HG02885 (cell line): Measurements from ENCODE around the gene MVB12B.

Experiments
- ATAC-seq: cut with Tn5 transposase; IDR thresholded peaks from one replicate; pipeline ENCODE4 v1.9.1; 2021; ENCODE audit warnings: mild to moderate bottlenecking; ENCODE audit not compliant: unreplicated experiment, poor library complexity

MVB12B gene

GRCh38 chr9:126302730-126303129, 23.9 kb upstream of the MVB12B start:
- ATAC-seq: no peak

DNA sequence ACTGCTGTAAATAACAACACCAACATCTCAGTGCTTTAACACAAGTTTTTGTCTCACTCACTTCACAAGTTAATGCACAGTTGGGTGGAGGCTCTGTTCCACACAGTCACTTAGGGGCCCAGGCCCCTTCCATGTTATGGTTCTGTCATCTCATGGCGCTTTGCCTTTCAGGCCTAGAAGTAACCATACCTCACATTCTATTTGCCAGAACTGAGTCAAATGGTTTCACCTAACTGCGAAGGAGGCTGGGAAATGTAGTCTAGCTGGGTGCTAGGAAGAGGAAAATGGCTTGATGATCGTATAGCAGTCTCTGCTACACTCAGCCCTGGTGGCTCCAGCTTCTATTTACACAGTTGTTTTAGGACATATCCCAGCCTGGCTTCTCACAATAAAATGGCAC, 23.1 kb upstream of the MVB12B start:
- ATAC-seq: no peak

DNA sequence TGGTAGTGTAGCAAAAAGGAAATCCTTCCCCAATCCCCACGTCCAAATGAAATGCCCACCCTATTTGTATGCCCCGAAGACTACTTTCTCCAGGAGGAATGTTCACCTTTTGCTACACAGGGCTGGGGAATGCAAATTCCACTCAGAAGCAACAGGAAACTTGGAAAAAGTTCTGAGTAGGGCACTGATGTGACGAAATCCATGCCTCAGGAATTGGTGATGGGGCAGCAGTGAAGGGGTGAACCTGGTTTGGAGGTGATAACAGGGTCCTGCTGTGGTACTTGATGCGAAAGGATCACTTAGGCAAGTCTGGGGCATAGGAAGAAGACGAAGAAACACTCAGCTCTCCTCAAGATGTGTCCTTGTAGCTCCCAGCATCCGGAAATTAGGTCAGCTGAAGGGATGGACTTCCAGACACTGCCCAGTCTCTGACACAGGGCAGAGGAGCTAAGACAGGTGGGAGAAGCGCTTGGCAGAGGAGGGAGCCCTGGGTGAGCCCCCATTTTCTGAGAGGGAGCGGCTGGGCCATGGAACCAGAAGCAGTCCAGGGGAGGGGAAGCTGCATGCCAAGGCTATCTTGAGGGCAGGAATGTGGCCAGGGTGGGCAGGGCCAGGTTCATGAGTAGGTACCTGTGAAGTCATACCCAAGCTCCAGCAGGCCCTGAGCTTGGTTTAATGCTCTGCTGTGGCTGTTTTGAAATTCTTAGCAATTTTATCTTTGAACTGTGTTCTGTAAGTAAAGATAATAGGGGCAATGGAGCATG, 22.2 kb upstream of the MVB12B start:
- ATAC-seq: no peak

GRCh38 chr9:126304971-126305320, 21.7 kb upstream of the MVB12B start:
- ATAC-seq: no peak

GRCh38 chr9:126306071-126306647, 20.5 kb upstream of the MVB12B start:
- no peak for ATAC-seq

DNA sequence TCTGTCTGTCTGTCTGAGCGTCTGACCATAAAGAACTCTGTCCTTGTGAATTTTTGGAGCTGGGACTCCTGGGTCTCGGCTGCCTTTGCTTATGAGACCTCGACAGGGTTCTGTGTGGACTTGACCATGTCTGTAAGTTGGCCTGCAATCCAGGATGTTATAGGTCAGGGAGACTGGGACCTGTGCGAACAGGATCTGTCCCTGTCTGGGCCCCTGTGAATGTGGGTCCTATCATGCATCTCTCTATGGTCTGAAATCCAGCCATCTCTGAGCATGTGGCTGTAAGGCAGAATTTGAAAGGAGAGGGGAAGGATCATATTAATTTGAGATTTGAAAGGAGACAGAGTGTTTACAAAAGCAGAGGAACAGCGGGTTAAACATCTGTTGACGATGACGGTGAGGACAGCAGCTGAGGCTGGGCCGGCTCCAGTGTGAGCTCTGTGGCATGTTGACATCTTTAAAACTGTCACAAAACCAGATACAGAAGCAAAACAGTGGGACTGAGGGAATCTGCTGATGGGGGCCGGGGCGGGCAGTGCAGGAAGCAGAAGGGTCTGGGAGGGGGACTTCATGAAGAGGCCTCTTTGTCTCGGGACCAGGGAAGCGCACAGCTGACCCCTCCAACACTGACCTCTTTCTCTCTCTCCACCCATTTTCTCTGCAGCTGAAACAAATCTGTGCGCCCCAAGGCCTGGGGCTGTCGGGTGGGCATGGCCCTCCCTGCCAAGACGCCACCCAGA, 19.1 kb upstream of the MVB12B start:
- no peak for ATAC-seq

DNA sequence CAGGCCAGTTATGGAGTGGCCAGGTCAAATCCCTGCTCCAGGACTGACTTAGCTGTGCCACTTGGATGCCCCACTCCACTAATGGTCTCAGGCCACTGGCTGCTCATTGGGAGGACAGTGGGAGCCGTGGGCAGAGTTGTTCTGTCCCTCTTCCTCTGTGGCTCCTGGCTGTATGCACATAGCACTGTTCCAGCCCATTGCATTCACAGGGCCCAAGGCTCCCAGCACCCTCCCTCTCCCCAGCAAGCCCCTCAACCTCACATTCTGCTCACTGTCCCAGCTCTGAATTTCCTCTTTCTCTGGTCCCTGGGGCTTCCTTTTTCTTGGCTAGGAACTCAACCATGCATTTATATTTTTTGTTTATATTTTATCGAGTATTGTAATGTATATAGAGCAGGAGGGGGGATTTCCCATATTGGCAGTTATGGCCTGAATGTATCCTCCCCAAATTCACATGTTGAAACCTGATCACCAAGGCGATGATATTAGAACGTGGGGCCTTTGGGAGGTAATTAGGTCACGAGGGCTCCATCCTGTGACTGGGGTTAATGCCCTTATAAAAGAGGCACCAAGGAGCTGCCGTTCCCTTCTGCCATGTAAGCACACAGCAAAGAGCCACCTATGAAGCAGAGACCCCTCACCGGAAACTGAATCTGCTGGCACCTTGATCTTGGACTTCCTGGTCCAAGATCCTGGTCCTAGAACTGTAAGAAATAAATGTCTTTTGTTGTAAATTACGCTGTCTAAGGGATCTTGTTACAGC, 17.0 kb upstream of the MVB12B start:
- no peak for ATAC-seq

DNA sequence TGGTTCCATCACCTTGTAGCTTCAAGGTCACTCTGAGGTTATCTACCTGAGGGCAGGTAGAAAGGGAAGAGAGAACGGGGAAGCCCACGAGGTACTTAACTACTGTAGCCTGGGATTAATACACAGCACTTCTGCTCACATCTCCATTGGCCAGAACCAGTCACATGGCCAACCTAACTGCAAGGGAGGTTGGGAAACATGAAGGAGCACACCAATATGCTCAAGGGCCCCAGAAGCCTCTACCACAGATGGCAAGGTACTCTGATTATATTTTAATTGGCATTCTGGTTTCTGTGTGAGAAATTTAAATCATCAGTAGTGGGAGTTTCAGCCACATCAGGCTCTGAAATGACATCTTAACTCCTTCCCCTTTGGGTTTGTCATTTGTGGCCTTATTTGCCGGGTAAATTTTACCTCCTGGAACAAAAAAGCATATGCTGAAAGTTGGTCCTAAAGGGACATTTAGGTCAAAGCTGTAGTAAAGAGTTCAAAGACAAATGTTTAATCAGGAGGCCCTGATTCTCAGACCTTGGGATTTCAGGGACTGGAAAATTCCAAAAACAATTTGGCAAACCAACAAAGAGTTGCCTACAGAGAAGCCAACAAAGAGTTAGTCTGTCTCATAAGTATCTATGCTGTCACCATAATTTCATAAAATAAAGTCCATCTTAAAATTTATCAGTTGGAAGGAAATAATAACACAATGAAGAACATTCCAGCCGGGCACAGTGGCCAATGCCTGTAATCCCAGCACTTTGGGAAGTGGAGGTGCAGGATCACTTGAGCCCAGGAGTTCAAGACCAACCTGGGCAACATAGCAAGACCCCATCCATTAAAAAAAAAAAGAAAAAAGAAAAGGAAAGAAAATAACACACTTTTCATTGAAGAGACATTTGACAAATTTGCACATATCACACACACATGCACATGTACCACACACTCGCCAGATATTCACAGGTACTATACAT, 13.8 kb upstream of the MVB12B start:
- no peak for ATAC-seq

DNA sequence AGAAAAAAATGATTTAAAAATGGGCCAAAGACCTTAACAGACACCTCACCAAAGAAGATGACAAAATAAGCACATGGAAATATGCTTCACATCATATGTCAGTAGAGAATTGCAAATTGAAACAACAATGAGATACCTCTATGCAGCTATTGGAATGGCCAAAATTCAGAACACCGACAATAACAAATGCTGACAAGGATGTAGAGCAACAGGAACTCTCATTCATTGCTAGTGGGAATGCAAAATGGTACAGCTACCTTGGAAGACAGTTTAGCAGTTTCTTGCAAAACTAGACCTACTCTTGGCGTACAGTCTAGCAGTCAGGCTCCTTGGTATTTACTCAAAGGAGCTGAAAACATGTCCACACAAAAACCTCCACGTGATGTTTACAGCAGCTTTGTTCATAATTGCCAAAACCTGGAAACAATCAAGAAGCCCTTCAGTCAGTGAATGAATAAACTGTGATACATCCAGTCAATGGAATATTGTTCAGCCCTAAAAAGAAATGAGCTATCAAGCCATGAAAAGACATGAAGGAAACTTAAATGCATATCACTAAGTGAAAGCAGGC, 10.5 kb upstream of the MVB12B start:
- no peak for ATAC-seq

- ATAC-seq: no peak
Observed at GRCh38 chr9:126317513-126317912, 9.1 kb upstream of the MVB12B start.

- ATAC-seq: no peak
Observed at GRCh38 chr9:126318858-126319257, 7.8 kb upstream of the MVB12B start.

- ATAC-seq: no peak
Observed at GRCh38 chr9:126319671-126320070, 7.0 kb upstream of the MVB12B start.

GRCh38 chr9:126320158-126320922, 6.3 kb upstream of the MVB12B start:
- ATAC-seq: no peak

GRCh38 chr9:126321742-126322141, 4.9 kb upstream of the MVB12B start:
- no peak for ATAC-seq

DNA sequence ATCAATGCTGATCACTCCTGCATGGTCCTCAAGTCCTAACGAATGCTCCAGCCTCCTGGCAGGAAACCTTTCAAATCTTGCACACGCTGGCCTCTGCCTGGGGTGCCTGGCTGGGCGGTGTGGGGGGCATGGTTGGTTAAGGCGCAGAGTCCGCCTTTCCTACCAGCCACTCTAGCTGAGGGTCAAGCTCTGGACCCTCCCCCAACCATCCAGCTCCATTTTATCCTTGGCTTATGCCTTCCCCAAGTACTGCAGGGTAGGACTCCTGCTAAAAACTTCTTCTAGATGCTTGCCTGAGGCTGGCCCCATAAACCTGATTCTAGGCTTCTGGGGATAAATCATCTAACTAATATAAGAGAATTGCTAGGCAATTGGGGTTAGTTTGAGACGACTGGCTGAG, 808 bp upstream of the MVB12B start:
- no peak for ATAC-seq

- ATAC-seq: no peak
Observed at GRCh38 chr9:126327006-126327713, 531 bp downstream of the MVB12B start.

DNA sequence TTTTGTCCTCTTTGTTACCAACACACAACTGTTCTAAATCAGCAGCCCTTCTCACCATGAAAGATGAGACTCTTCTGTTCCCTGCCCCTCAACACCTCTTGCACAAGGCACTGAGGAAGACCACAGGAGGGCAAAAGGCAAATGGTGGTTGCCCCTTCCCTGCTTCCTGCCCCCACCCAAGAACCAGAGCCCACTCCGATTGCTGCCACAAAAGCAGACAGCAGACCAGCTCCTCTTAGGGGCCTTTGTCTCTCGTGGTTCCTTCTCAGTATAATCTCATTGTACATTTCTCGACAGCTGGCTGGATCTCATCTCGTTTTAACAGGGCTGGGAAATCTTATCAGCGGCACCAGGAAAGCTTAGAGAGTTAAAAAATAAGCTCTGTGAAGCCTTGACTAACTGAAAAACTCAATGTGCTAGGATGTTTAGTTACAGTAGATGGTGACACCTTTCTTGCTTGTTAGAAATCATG, 1.1 kb downstream of the MVB12B start:
- ATAC-seq: no peak

- ATAC-seq: no peak
Observed at GRCh38 chr9:126328407-126328806, 1.8 kb downstream of the MVB12B start.
